RWPE2 (cell line): ENCODE data around the gene VWF.

ENCODE experiments used
- ATAC-seq: fragments of 200-7000 bp; cut with Tn5 transposase; 3 replicates; pipeline ENCODE4 v1.9.1; 2021; ENCODE audit warnings: low read depth
- DNase-seq: peaks from one replicate; pipeline ENCODE4 v3.0.0-alpha.2; 2020; ENCODE audit warnings: low spot score
- H3K27ac ChIP-seq: fragments of 450-650 bp; 2 replicates; pipeline ENCODE4 v1.5.1; 2017; ENCODE audit warnings: mild to moderate bottlenecking; ENCODE audit not compliant: poor library complexity, severe bottlenecking
- H3K27me3 ChIP-seq: fragments of 250-450 bp; sonication (Bioruptor Pico); 2 replicates; pipeline ENCODE4 v1.5.1; 2021; ENCODE audit warnings: mild to moderate bottlenecking, moderate library complexity; ENCODE audit not compliant: insufficient read depth, poor library complexity, severe bottlenecking
- H3K36me3 ChIP-seq: fragments of 250-450 bp; sonication (Bioruptor Pico); 2 replicates; pipeline ENCODE4 v1.5.1; 2020; ENCODE audit warnings: low read depth, mild to moderate bottlenecking, moderate library complexity
- H3K4me1 ChIP-seq: fragments of 250-450 bp; sonication (Bioruptor Pico); 2 replicates; pipeline ENCODE4 v1.5.1; 2021; ENCODE audit warnings: mild to moderate bottlenecking, moderate library complexity; ENCODE audit not compliant: insufficient read depth, poor library complexity, severe bottlenecking
- H3K4me3 ChIP-seq: fragments of 250-450 bp; sonication (Bioruptor Pico); 2 replicates; pipeline ENCODE4 v1.5.1; 2021; ENCODE audit warnings: mild to moderate bottlenecking, moderate library complexity; ENCODE audit not compliant: severe bottlenecking
- H3K9me3 ChIP-seq: fragments of 250-450 bp; sonication (Bioruptor Pico); 2 replicates; pipeline ENCODE4 v1.5.1; 2021; ENCODE audit warnings: mild to moderate bottlenecking, moderate library complexity; ENCODE audit not compliant: severe bottlenecking
- TF ChIP-seq, protein P1 (sequence below): fragments of 450-650 bp; IDR thresholded peaks from one replicate; pipeline ENCODE4 v1.5.1; 2017; ENCODE audit warnings: mild to moderate bottlenecking, moderate library complexity; ENCODE audit not compliant: poor library complexity, severe bottlenecking

Gene VWF

DNA sequence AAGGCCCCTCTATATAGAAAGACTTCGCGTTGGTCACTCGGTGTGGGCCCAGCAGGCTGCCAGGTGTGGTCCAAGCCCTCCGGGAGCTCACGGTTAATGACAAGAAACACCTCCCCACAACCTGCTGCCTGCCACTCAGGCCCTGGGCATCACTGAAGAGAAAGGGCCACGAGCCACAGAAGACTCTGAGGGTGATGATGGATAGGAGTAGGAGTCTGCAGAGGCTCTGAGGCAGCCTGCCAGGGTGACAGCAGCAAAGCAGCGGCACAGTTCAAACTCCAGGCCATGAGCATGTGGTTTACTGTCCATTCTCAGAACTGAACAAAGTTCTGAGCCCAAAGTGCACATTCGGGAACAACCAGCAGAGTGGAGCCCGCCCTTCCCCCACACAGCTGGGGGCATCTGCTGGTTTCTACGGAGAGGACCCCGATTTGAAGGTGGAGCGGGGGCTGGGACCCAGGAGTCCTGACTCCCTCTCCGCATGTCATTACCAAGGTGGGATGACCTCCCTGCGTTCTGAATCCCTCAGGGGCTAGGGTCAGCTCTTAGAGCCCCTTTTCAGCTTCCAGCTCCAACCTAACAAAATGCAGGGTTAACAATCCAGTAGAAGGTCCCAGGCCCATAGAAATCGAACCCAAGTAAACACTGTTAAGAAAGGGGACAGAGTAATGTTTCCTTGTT is 65.8 kb downstream of the VWF start:
- Histone ChIP-seq H3K4me3 (no peak overlapping the region), H3K27ac (no peak overlapping the region), H3K36me3 (no peaks in the 10 kb centered on the region), H3K9me3 (no peaks in the 10 kb centered on the region), H3K27me3 (no peaks in the 10 kb centered on the region), H3K4me1 (no peaks in the 10 kb centered on the region)
- DNase-seq (no peak), ATAC-seq (no peak)
- TF ChIP-seq, protein P1, sequence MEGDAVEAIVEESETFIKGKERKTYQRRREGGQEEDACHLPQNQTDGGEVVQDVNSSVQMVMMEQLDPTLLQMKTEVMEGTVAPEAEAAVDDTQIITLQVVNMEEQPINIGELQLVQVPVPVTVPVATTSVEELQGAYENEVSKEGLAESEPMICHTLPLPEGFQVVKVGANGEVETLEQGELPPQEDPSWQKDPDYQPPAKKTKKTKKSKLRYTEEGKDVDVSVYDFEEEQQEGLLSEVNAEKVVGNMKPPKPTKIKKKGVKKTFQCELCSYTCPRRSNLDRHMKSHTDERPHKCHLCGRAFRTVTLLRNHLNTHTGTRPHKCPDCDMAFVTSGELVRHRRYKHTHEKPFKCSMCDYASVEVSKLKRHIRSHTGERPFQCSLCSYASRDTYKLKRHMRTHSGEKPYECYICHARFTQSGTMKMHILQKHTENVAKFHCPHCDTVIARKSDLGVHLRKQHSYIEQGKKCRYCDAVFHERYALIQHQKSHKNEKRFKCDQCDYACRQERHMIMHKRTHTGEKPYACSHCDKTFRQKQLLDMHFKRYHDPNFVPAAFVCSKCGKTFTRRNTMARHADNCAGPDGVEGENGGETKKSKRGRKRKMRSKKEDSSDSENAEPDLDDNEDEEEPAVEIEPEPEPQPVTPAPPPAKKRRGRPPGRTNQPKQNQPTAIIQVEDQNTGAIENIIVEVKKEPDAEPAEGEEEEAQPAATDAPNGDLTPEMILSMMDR, result no peak

DNA sequence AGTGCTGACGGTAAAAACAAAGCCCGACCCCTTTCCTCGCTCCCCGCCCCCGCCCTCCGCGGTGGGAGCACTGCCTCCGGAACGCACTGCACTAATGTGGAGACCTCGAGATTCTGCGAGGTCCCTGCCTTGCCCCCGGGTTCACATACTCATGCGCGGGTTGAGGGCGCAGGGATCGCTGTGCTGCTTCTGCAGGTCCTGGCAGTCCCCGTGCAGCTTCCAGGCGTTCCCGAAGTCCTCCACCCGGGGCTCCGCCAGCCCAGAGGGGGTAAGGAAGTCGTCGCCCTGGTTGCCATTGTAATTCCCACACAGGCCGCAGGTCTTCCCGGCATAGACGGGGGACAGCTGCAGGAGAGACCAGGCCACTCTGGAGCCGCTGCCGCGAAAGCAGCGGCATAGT is 66.8 kb downstream of the VWF start:
- Histone ChIP-seq H3K27ac (no peak overlapping the region), H3K4me3 (no peak overlapping the region), H3K9me3 (no peaks in the 10 kb centered on the region), H3K36me3 (no peaks in the 10 kb centered on the region), H3K27me3 (no peaks in the 10 kb centered on the region), H3K4me1 (no peaks in the 10 kb centered on the region)
- ATAC-seq (no peak), DNase-seq (no peak)
- TF ChIP-seq, protein P1, result no peak

DNA sequence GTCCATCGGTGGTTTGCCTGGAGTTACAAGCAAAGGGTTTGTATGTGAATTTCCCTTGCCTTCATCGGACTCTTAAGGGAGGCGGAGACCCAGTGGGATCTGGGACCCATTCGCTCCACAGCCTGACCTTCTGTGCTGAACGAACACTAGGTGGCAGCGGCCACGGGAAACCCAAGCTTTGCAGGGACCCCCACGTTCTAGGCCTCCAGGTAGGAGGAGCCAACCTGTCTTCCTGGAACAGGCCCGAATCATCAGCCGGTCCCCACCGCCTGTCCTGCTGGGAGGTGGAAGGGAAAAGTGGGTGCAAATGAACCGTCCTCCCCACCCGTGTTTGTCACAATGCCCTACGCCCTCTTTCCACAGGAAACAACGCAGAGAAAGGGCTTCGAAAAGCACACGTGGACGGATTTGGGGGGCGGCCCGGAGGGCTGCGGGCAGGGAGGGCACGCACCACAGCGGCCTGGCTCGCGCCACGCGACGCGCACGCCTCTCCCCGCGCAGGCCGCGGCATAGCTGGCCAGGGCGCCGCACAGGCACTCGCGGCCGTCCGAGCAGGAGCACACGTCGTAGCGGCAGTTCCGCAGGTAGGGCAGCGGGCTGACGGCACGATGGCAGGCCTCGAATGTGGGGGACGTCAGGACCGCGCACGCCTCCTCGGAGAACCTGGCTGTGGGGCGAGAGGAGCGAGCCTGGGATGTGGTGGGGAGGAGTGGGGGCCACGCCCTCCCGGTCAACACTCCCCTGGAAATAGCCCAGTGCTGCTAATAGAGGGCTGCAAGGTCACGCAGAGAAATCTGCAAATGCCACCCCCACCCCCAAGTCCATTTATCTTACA is 67.8 kb downstream of the VWF start:
- ATAC-seq (no peak), DNase-seq (no peak)
- Histone ChIP-seq H3K27ac (no peak overlapping the region), H3K9me3 (no peaks in the 10 kb centered on the region), H3K4me3 (no peak overlapping the region), H3K27me3 (no peaks in the 10 kb centered on the region), H3K36me3 (no peaks in the 10 kb centered on the region), H3K4me1 (no peaks in the 10 kb centered on the region)
- TF ChIP-seq, protein P1, result peak; percentile 35

DNA sequence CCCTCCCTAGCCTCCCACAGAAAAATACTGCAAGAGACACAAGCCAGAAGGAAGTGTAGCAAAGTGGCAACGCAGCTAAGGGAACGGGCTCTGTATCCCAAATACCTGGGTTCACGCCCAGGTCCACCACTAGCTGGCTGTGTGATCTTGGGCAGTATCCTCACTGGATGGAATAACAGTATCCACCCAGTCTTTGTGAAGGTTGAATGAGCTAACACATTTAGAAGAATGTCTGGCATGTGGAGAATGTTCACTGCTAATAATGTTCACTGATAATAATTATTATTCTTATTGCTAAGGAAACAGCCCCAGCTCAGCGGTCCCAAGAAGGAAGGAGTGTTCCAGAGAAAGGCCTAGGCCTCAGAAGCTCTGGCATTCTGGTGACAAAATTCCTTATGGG is 70.9 kb downstream of the VWF start:
- Histone ChIP-seq H3K27ac (no peak overlapping the region), H3K27me3 (no peaks in the 10 kb centered on the region), H3K9me3 (no peaks in the 10 kb centered on the region), H3K4me1 (no peaks in the 10 kb centered on the region), H3K4me3 (no peak overlapping the region), H3K36me3 (no peaks in the 10 kb centered on the region)
- ATAC-seq (0 out of 3 replicates have a peak, but pooled peaks have one; percentile 31), DNase-seq (no peak)
- TF ChIP-seq, protein P1, result no peak
